HG02981 (cell line): Measurements from ENCODE around the gene TRIM31.

ENCODE experiments used
- ATAC-seq: cut with Tn5 transposase; IDR thresholded peaks from one replicate; pipeline ENCODE4 v1.9.1; 2021; ENCODE audit warnings: mild to moderate bottlenecking, moderate library complexity; ENCODE audit not compliant: unreplicated experiment

The TRIM31 gene

GRCh38 chr6:30087876-30088275, 25.0 kb downstream of the TRIM31 start:
- ATAC-seq, result no peak

- ATAC-seq, result no peak
Observed at GRCh38 chr6:30077218-30077617, 35.7 kb downstream of the TRIM31 start.

- no peak for ATAC-seq
Observed at GRCh38 chr6:30075790-30076732, 36.8 kb downstream of the TRIM31 start.

GRCh38 chr6:30075094-30075789, 37.6 kb downstream of the TRIM31 start, which contains the start of gene RNF39:
RNF39 (minus strand) TSS chr6:30075769; CDS start chr6:30075585, 184 bp downstream.
- ATAC-seq, result no peak

GRCh38 chr6:30074331-30075093, 38.4 kb downstream of the TRIM31 start:
- ATAC-seq, result no peak

GRCh38 chr6:30073489-30074235, 39.2 kb downstream of the TRIM31 start:
- ATAC-seq, result no peak

GRCh38 chr6:30071858-30072257, 41.0 kb downstream of the TRIM31 start:
- ATAC-seq, result no peak

DNA sequence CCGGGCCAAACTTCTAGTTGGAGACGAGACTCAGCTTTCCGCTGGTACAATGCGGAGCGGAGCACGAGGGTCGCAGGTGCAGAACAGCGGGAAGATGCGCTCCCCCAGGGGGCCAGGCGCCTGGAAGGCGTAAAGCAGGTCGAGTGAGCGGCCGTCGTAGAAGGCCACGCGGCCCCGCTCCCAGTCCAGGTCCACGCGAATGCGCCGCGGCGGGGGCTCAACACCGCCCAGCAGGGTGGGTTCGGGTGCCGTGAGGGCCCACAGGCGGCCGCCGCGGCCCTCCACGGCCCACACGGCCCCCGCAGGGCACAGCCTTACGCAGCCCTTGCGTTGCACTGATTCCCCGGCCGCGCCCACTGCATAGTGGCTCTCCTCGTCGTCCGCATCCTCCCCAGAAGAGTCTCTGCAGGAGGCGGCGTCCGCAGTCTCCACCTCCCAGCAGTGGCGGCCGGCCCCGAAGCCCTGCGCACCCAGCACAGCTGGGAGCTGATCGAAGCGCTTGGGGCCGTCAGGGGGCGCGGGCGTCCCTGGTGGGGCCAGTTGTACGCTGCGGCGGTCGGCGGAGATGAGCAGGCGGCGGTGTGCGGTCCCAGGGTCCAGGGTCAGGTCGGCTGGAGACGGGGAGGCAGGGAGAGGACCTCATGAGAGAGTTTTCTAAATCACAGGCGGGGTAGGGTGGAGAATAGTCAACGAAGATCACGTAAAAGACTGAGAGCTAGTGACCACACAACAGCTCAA, 41.6 kb downstream of the TRIM31 start:
- no peak for ATAC-seq

DNA sequence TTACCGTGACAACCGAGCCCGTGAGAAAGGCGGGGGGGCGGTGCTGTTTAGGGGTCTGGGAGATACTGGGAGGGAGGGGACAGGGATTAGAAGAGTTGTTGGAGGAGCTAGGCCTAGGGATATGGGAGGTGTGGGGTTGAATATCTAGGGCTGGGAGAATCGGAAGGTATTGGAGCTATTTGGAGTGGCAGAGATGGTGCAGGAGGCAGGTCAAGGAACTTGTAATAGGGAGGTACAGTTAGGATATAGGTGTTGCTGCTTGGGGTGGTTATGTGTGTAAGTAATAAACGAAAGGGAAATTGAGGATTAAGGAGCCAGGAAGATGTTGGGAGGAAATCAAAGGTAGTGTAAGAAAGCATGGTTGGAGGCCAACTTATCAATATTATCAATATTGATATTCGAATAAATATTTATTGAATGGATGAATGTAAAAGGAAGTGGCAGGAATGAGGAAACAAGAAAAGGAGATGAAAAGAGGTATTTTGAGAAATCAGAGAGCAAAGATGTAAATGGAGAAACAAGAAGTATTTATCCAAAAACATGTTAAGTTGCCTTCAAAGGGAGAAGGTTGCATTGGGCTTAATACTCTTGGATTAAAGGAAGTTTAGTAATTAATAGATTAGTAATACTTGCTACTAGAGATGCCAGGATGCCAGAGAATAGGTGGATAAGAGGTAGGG, 45.3 kb downstream of the TRIM31 start:
- ATAC-seq, result peak; percentile 2

- ATAC-seq, result peak; percentile 94
Observed at GRCh38 chr6:30066577-30067459, 46.1 kb downstream of the TRIM31 start, which contains the start of gene PPP1R11. PPP1R11 (plus strand) TSS chr6:30067198; CDS start chr6:30067411, 213 bp downstream.

- no peak for ATAC-seq
Observed at GRCh38 chr6:30066082-30066481, 46.8 kb downstream of the TRIM31 start.

DNA sequence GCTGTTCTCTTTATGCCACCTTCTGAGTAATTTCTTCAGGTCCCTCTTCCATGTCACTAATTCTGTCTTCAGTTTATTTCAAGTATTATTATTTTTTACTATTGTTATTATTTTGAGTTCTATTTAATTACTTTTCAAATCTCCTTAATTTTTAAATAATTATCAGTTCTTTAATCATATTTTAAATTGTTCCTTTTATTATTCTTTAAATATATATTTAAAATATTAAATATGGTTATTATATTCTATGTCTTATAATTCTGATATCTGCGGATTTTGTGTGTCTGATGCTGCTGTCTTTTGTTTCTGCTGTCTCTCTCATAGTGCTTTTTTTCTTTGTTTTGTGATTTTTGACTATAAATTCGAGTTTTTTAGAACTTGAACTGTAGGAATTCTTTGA, 49.6 kb downstream of the TRIM31 start:
- no peak for ATAC-seq

GRCh38 chr6:30062471-30063178, 50.3 kb downstream of the TRIM31 start:
- no peak for ATAC-seq

DNA sequence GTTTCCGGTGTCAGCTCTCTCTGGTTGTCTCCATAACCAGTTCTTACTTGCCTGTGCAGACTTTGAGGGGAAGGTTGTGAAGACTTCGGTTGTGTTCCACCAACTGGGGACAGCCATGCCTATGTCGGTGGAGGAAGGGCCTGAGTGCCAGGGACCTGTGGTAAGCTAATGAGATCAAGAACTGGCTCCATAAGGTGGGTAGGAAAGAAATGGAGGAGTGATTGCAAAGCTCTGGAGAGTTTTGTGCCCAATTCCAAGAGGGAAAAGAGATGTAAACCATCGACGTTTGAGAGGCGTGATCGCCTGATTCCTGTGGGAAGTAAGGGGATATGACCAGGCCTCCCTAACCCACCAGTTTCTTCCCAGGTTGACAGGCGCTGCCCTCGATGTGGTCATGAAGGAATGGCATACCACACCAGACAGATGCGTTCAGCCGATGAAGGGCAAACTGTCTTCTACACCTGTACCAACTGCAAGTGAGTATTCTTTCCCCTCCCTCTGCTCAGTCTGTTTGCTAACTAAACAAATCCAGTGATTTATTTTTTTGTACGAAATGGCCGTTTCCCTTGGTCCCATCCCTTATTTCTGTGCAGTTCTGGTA, 50.9 kb downstream of the TRIM31 start:
- ATAC-seq, result peak; percentile 11

DNA sequence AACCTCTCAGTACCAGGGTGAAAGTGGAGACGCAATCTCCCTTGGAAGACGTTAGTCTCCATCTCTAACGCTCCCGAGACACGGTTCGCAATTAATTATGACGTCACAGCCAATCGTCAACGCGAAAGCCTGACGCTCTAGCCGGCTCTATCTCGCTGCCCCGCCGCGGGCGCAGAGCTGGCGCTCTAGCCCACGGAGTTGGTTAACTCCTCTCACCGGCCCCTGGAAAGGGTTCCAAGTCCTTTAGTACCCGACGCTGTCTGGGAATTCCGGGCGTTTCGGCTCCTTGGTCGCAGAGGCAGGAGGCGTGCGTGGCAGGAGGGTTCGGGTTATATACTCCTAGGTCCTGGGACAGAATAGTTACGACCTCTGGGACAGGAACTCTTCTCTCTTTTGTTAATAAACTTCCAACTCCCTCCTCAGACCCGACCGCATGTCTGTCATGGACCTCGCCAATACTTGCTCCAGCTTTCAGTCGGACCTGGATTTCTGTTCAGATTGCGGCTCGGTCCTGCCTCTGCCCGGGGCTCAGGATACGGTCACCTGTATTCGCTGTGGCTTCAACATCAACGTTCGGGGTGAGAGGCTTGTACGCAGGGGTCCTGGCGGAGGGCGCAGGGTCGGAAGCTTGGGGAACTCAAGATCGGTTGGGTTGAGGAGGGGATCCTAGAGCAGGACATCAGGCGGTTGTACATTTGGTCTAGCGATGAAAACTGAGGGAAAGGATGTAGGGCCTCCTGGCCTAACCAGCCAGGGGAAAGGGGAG, 51.6 kb downstream of the TRIM31 start, which contains the start of gene POLR1H:
Gene POLR1H, plus strand, starts transcription at position 174 of the 766 bp plus-strand sequence. Its CDS starts 260 bp downstream, at position 434.
- peak; percentile 85 for ATAC-seq

DNA sequence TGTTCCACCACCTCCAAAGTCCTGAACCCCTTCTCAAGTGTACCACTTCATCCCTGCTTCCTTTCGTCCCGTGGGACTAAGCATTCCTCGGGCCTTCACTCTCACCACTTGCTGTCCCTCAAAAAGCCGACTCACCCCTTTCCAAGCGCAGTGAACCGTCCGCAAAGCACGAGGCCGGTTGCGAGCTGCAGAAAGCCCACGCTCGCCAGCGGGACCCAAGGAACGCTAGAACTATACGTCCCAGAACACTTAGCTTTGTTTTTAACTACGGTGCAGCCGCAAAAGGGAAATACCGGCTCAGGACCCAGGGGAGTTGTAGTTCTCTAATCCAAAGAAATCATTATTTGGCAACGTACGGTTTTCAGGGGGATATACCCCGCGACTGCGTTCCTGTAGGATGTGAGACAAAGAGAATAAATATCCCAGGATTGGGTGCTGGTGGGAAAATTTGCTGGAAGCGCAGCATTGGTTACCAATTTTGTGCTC, 52.2 kb downstream of the TRIM31 start:
- ATAC-seq, result peak; percentile 29
